ENCODE measurements around the gene HLA-A. TPM values are rescaled to one million over a fixed set of nuclear protein-coding genes. Genes with fewer than 3 reads are reported as not detected.

The HLA-A gene
- total RNA-seq, 4 donors from 2014 or later: 160 to 722 (median 625) TPM

DNA sequence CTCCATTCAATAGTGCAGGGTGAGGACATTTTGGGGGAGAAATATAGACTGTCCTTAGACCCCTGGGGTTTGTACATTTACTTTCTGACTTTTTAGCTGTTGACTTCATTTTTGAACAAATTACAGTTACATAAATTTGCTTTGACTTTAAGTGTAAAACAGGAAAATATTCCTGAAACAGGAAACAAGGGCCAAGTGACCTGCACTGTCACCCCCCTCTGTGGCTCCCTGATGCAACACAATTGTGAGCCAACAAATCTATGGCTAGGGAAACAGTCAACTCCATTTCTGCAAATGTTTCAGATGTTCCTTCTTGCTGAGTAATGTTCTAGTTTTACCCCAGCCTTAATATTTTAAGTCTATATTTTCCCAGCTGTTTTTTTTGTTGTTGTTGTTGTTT, 39.8 kb downstream of the HLA-A start:
- no peak for DNase-seq
- intact Hi-C loops (cut with DNase I; ENCODE audit: low total_unique reads): no loop called here
- no peaks in the 10 kb centered on the region for H3K4me1 ChIP-seq
- TF ChIP-seq, protein P1, sequence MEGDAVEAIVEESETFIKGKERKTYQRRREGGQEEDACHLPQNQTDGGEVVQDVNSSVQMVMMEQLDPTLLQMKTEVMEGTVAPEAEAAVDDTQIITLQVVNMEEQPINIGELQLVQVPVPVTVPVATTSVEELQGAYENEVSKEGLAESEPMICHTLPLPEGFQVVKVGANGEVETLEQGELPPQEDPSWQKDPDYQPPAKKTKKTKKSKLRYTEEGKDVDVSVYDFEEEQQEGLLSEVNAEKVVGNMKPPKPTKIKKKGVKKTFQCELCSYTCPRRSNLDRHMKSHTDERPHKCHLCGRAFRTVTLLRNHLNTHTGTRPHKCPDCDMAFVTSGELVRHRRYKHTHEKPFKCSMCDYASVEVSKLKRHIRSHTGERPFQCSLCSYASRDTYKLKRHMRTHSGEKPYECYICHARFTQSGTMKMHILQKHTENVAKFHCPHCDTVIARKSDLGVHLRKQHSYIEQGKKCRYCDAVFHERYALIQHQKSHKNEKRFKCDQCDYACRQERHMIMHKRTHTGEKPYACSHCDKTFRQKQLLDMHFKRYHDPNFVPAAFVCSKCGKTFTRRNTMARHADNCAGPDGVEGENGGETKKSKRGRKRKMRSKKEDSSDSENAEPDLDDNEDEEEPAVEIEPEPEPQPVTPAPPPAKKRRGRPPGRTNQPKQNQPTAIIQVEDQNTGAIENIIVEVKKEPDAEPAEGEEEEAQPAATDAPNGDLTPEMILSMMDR (IDR thresholded peaks at IDR 0.05): no peak
- TF ChIP-seq POLR2A (IDR thresholded peaks at IDR 0.05): no peak
- no peaks in the 10 kb centered on the region for H3K36me3 ChIP-seq
- no peak overlapping the region for H3K4me3 ChIP-seq
- no peaks in the 10 kb centered on the region for H3K27me3 ChIP-seq
- H3K27ac ChIP-seq: no peak overlapping the region
- H3K9me3 ChIP-seq: no peaks in the 10 kb centered on the region

DNA sequence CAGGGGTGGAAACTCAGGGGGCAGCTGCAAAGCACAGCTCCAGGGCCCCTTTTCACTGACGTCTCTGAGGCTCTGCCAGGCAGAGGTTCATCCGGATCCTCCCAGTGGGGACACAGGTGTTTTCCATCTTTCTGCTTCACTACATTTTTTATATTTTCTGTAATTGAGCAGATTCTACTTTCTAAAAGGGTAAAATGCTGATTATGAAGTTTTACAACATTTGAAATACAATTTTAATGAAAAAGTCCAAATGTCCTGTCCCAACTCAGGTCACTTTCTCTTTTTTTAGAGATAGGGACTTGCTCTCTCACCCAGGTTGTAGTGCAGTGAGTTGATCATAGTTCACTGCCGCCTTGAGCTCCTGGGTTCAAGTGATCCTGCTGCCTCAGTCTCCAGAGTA, 41.9 kb downstream of the HLA-A start:
- H3K4me3 ChIP-seq: no peak overlapping the region
- no peaks in the 10 kb centered on the region for H3K4me1 ChIP-seq
- DNase-seq: no peak
- intact Hi-C loops (cut with DNase I; ENCODE audit: low total_unique reads): no loop called here
- no peaks in the 10 kb centered on the region for H3K27me3 ChIP-seq
- H3K27ac ChIP-seq: no peak overlapping the region
- TF ChIP-seq, protein P1 (IDR thresholded peaks at IDR 0.05): no peak
- TF ChIP-seq POLR2A (IDR thresholded peaks at IDR 0.05): no peak
- H3K9me3 ChIP-seq: no peaks in the 10 kb centered on the region
- no peaks in the 10 kb centered on the region for H3K36me3 ChIP-seq

DNA sequence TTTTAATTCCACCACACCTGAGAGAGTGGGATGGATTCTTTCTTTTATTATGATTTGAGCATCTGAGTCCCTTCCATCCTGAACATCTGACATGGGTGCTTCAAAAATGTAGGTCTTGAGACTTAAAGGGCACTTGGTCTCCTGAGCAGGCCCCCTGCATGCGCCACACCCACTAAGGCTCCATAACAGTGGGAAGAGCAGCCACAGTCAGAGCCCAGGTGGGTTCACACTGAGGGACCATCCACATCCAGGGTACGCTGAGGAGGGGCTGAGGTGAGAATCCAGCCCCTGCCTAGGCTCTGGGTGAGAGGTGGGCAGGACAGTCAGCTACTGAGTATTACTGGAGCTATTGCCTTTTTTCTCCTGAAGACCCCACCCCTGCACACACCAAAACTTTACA, 42.7 kb downstream of the HLA-A start:
- TF ChIP-seq POLR2A (IDR thresholded peaks at IDR 0.05): no peak
- TF ChIP-seq, protein P1 (IDR thresholded peaks at IDR 0.05): no peak
- intact Hi-C loops (cut with DNase I; ENCODE audit: low total_unique reads): no loop called here
- no peak for DNase-seq
- Histone ChIP-seq H3K4me1 (no peaks in the 10 kb centered on the region), H3K9me3 (no peaks in the 10 kb centered on the region), H3K4me3 (no peak overlapping the region), H3K27me3 (no peaks in the 10 kb centered on the region), H3K36me3 (no peaks in the 10 kb centered on the region), H3K27ac (no peak overlapping the region)

DNA sequence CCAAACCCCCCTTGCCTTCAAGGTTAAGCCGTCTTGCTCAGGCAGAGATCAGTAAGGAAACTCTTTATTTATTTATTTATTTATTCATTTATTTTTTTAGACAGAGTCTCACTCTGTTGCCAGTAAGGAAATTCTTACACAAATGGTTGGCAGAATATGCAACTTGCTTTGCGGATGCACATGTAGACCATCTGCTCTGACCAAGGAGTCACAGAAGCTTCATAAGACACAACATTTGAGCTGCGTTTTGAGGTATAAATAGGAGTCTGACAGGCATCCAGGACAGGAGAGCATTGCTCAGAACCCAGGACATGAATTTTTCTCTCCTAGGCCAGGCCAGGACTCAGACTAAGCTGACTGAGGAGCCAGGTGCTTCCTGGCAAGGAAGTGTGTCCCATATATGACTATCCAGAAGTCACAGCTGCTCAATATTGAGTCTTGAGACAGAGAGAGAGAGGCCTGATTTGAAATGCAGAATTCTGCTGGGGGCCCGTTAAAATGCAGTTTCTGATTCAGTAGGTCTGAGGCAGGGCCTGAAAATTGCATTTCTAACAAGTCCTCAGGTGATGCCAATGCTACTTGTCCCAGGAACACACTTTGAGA, 43.9 kb downstream of the HLA-A start:
- intact Hi-C loops (cut with DNase I; ENCODE audit: low total_unique reads): no loop called here
- H3K27me3 ChIP-seq: no peaks in the 10 kb centered on the region
- H3K27ac ChIP-seq: no peak overlapping the region
- no peak for DNase-seq
- H3K4me1 ChIP-seq: no peaks in the 10 kb centered on the region
- no peaks in the 10 kb centered on the region for H3K9me3 ChIP-seq
- no peak overlapping the region for H3K4me3 ChIP-seq
- no peaks in the 10 kb centered on the region for H3K36me3 ChIP-seq
- no peak for TF ChIP-seq POLR2A (IDR thresholded peaks at IDR 0.05)
- TF ChIP-seq, protein P1 (IDR thresholded peaks at IDR 0.05): no peak

DNA sequence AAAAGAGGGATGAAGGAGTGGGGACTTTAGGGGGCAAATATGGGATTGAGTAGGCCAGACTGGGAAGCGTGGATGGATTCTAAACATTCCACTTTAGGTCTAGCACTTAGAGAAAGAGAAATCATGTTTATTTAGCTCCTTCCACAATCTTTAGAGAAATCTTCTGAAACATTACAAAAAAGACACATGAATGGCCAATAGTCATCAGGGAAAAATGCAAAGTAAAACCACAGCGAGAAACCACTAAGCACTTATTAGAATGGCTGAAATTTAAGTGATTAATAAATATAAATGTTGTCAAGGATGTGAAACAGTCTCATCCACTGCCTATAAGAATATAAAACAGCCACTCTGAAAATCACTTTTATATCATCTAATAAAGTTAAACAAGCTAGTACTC, 46.9 kb downstream of the HLA-A start:
- no peak for DNase-seq
- H3K27ac ChIP-seq: no peak overlapping the region
- H3K36me3 ChIP-seq: no peaks in the 10 kb centered on the region
- H3K27me3 ChIP-seq: no peaks in the 10 kb centered on the region
- TF ChIP-seq, protein P1 (IDR thresholded peaks at IDR 0.05): no peak
- no peak for TF ChIP-seq POLR2A (IDR thresholded peaks at IDR 0.05)
- H3K4me1 ChIP-seq: no peaks in the 10 kb centered on the region
- no peak overlapping the region for H3K4me3 ChIP-seq
- intact Hi-C loops (cut with DNase I; ENCODE audit: low total_unique reads): no loop called here
- H3K9me3 ChIP-seq: no peaks in the 10 kb centered on the region
